Measurements from ENCODE around the gene NCOR2. TPM values are rescaled to one million over a fixed set of nuclear protein-coding genes. Genes with fewer than 3 reads are reported as not detected.

NCOR2 gene
- total and polyA plus RNA-seq, 10 of the 15 experiments (the other 5 are each of a cell fraction or from before 2014, with no cell fraction given) = 0.43 to 179 (median 14.9) TPM

DNA sequence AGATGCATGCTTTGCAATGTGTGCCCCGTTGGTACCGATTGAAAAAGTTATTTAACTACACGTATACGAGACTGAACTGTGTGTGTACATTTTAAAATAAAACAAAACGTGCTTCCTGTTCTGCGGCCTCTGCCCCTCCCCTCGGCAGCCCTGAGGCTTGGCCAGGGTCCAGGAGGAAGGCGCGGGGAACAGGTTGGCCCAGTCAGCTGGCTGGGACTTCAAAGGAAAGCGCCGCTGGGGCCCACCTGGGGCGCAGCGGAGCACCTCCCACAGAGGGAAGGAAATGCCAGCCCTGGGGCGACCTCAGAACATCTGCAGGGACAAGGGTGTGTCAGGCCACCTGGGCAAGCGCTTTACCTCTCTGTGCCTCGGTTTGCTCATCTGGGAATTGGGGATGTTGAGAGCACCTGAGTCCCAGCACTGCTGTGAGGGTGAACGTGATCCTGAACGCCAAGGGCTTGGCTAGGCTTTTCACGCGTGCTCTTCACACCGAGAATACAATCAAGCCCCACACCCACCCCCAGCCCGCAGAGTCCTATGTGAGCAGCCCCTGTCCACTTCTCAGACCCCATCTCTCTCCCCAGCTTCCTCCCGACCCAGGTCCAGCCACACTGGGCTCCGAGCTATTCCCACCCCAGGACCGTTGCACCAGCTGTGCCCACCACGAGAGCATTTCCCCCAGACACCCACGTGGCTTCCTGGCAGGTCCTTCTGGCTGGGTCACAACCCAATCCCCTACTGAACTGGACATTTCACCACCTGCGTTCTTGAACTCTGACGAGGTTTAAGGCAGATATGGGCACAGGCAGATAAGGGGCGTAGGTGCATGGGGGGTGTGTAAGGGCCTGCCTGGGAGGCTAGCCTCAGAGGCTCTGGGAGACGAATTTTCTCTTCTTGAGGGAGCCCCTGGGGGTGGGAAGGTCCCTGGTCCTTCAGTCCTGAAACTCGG is 41.9 kb upstream of the NCOR2 start:
- Histone ChIP-seq H3K4me2 (ENCODE audit: control insufficient read depth, insufficient read depth) (peak overlapping the region; percentile 70), H4K20me1 (ENCODE audit: control insufficient read depth, insufficient read depth) (no peaks in the 10 kb centered on the region), H2AFZ (ENCODE audit: control insufficient read depth, low read depth, low read length) (peak overlapping the region; percentile 31; the same call in 1 of the 2 replicates), H3K4me1 (ENCODE audit: control insufficient read depth, insufficient read depth, low read length) (peaks cover 25% of the 10 kb centered on the region), H3K79me2 (ENCODE audit: control insufficient read depth, insufficient read depth, low read length) (no peaks in the 10 kb centered on the region), H3K27me3 (replicated peaks in 1 of 2; ENCODE audit: control insufficient read depth in 2 of 2, insufficient read depth in 2 of 2, low read length in 1 of 2) (no peaks in the 10 kb centered on the region; a peak in 1 of 4 replicates), H3K9ac (ENCODE audit: control insufficient read depth, insufficient read depth, low read length) (peak overlapping the region; percentile 30; the same call in 1 of the 2 replicates), H3K27ac (ENCODE audit: control insufficient read depth, insufficient read depth) (no peak overlapping the region), H3K36me3 (ENCODE audit: control insufficient read depth in 2 of 2, insufficient read depth in 2 of 2, low read length in 1 of 2) (no peaks in the 10 kb centered on the region), H3K9me3 (replicated peaks; ENCODE audit: control insufficient read depth, insufficient read depth, low read length) (no peaks in the 10 kb centered on the region; the same call in 2 of the 3 replicates), H3K4me3 (peak overlapping the region; percentile 28; the same call in 1 of the 2 replicates)
- ChIA-PET SMC1A (ENCODE audit: uncharacterized antibody, unreplicated experiment) (no interaction called here), CTCF (interaction anchor here (1.3 kb wide), 1 partner anchor 41 kb away, joined by 3 read pairs; no protein-coding TSS in a partner anchor), RAD21 (ENCODE audit: unreplicated experiment) (no interaction called here), POLR2A (no interaction called here)
- BruUV-seq (replicated peaks) = no TSS peak
- DNase-seq (ENCODE audit: low read depth, low spot score) (peak; percentile 52), FAIRE-seq (peak; percentile 81), ATAC-seq (peak; percentile 93)
- intact Hi-C loops (cut with micrococcal nuclease; ENCODE audit: unreplicated experiment) = no loop called here
- 3% methylated on average over 32 of the region's 32 CpGs for WGBS (ENCODE audit: insufficient coverage, insufficient replicate concordance, low lambda C conversion rate, missing lambda C conversion rate)
- in situ Hi-C loops (cut with MboI) = no loop called here
- TF ChIP-seq EZH2 (IDR thresholded peaks at IDR 0.05; ENCODE audit: borderline replicate concordance, control insufficient read depth, low read depth, low read length) = no peak
- 0 out of 2 replicates have a peak, but pooled peaks have one; percentile 31 for TF ChIP-seq NBN (IDR thresholded peaks at IDR 0.05)
- TF ChIP-seq SMARCA5 (IDR thresholded peaks at IDR 0.05) = 0 out of 2 replicates have a peak, but pooled peaks have one; percentile 25
- TF ChIP-seq ZNF384 (IDR thresholded peaks at IDR 0.05; ENCODE audit: borderline replicate concordance, low read depth, low read length) = no peak
- TF ChIP-seq HDAC2 (IDR thresholded peaks at IDR 0.05) = no peak
- peak; percentile 64 to 78; a peak in 3 of 4 replicates for TF ChIP-seq BHLHE40 (IDR thresholded peaks at IDR 0.05; ENCODE audit: borderline replicate concordance in 1 of 2, low read depth in 2 of 2, low read length in 1 of 2)
- TF ChIP-seq, protein P1, sequence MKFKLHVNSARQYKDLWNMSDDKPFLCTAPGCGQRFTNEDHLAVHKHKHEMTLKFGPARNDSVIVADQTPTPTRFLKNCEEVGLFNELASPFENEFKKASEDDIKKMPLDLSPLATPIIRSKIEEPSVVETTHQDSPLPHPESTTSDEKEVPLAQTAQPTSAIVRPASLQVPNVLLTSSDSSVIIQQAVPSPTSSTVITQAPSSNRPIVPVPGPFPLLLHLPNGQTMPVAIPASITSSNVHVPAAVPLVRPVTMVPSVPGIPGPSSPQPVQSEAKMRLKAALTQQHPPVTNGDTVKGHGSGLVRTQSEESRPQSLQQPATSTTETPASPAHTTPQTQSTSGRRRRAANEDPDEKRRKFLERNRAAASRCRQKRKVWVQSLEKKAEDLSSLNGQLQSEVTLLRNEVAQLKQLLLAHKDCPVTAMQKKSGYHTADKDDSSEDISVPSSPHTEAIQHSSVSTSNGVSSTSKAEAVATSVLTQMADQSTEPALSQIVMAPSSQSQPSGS (IDR thresholded peaks at IDR 0.05; ENCODE audit: low read length) = no peak
- no peak for TF ChIP-seq PKNOX1 (IDR thresholded peaks at IDR 0.05)
- TF ChIP-seq, protein P2, sequence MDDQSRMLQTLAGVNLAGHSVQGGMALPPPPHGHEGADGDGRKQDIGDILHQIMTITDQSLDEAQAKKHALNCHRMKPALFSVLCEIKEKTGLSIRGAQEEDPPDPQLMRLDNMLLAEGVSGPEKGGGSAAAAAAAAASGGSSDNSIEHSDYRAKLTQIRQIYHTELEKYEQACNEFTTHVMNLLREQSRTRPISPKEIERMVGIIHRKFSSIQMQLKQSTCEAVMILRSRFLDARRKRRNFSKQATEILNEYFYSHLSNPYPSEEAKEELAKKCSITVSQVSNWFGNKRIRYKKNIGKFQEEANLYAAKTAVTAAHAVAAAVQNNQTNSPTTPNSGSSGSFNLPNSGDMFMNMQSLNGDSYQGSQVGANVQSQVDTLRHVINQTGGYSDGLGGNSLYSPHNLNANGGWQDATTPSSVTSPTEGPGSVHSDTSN (IDR thresholded peaks at IDR 0.05; ENCODE audit: insufficient replicate concordance, low read depth, low read length) = peak; percentile 24
- peak; percentile 77 for TF ChIP-seq RUNX3 (IDR thresholded peaks at IDR 0.05; ENCODE audit: low read length)
- no peak for TF ChIP-seq NFYB (IDR thresholded peaks at IDR 0.05; ENCODE audit: insufficient read depth, low read depth, low read length)
- TF ChIP-seq KDM1A (IDR thresholded peaks at IDR 0.05; ENCODE audit: borderline replicate concordance) = no peak
- no peak for TF ChIP-seq SMC3 (IDR thresholded peaks at IDR 0.05; ENCODE audit: borderline replicate concordance, low read length)
- no peak for TF ChIP-seq POLR2A (IDR thresholded peaks at IDR 0.05; ENCODE audit: low read depth, low read length)
- TF ChIP-seq IRF3 (IDR thresholded peaks at IDR 0.05) = no peak
- no peak for TF ChIP-seq ASH2L (IDR thresholded peaks at IDR 0.05; ENCODE audit: borderline replicate concordance, low read depth)
- TF ChIP-seq MYC (IDR thresholded peaks at IDR 0.05; ENCODE audit: insufficient read depth, insufficient read length, insufficient replicate concordance, low read length, severe bottlenecking) = no peak
